HL-60 (cell line): ENCODE measurements around the gene L3MBTL4.

Experiments used
- DNase-seq, 2 experiments: peaks; one replicate each; pipeline ENCODE4 v3.0.0-alpha.2; 2010 to 2020; ENCODE audit warnings: low read depth in 1 of 2, low spot score in 1 of 2
- H3K27ac ChIP-seq: fragments of 250-450 bp; sonication (Bioruptor Pico); replicated peaks from 2 replicates; pipeline ENCODE4 v1.5.1; 2020; ENCODE audit warnings: mild to moderate bottlenecking, moderate library complexity
- H3K27me3 ChIP-seq: fragments of 250-450 bp; sonication (Bioruptor Pico); 2 replicates; pipeline ENCODE4 v1.5.1; 2021; ENCODE audit warnings: mild to moderate bottlenecking, moderate library complexity; ENCODE audit not compliant: insufficient read depth, poor library complexity, severe bottlenecking
- H3K4me3 ChIP-seq: replicated peaks from 2 replicates; pipeline ENCODE4 v1.5.1; 2011; ENCODE audit warnings: mild to moderate bottlenecking, control low read depth, low read length; ENCODE audit not compliant: insufficient read depth
- CTCF ChIP-seq: IDR thresholded peaks from one replicate; pipeline ENCODE4 v1.5.1; 2011; ENCODE audit warnings: low read length, control low read depth, inconsistent platforms; ENCODE audit not compliant: insufficient read depth
- GABPA ChIP-seq: IDR thresholded peaks from 2 replicates; pipeline ENCODE4 v1.6.1; 2012; ENCODE audit warnings: low read depth
- POLR2AphosphoS5 ChIP-seq: IDR thresholded peaks from 2 replicates; pipeline ENCODE4 v1.6.1; 2012; ENCODE audit warnings: low read depth
- REST ChIP-seq: IDR thresholded peaks from 2 replicates; pipeline ENCODE4 v1.6.1; 2012; ENCODE audit warnings: low read depth; ENCODE audit not compliant: insufficient replicate concordance
- SPI1 ChIP-seq: IDR thresholded peaks from 2 replicates; pipeline ENCODE4 v1.6.1; 2012; ENCODE audit warnings: low read depth, mild to moderate bottlenecking, borderline replicate concordance

The L3MBTL4 gene

GRCh38 chr18:5998166-5998881 lies 416.4 kb downstream of the L3MBTL4 start:
- Histone ChIP-seq H3K27me3 (no peaks in the 10 kb centered on the region), H3K4me3 (no peak overlapping the region), H3K27ac (no peak overlapping the region)
- TF ChIP-seq GABPA (no peak), SPI1 (no peak), REST (no peak), CTCF (no peak), POLR2AphosphoS5 (no peak)
- DNase-seq = no peak

- Histone ChIP-seq H3K27ac (no peak overlapping the region), H3K4me3 (no peak overlapping the region), H3K27me3 (no peaks in the 10 kb centered on the region)
- no peak for DNase-seq
- TF ChIP-seq GABPA (no peak), POLR2AphosphoS5 (no peak), REST (no peak), CTCF (no peak), SPI1 (no peak)
Observed at GRCh38 chr18:5997361-5997760, 417.4 kb downstream of the L3MBTL4 start.

GRCh38 chr18:5995626-5996025 lies 419.1 kb downstream of the L3MBTL4 start:
- no peak for DNase-seq
- TF ChIP-seq CTCF (no peak), SPI1 (no peak), GABPA (no peak), POLR2AphosphoS5 (no peak)
- Histone ChIP-seq H3K27ac (no peak overlapping the region), H3K4me3 (no peak overlapping the region), H3K27me3 (no peaks in the 10 kb centered on the region)

DNA sequence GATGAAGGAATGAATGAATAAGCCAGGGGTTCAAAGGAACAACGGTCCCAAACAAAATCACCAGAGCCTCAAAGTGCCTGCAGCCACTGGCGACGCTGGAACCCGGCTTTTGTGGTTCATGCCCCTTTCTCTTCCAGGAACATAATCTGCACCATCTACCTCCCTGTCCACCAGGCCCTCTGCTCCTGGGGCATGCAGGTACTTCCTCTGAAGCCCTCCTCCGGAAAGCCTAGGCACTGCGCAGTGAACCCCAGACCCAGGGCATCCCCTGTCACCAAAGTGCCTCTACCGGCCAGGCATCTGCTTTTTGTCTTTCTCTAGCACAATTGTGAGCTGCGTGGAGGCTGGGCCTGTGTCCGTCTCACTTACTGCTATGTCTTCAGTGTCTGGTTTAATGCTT lies 420.8 kb downstream of the L3MBTL4 start:
- H3K4me3 ChIP-seq = no peak overlapping the region
- H3K27me3 ChIP-seq = no peaks in the 10 kb centered on the region
- H3K27ac ChIP-seq = no peak overlapping the region
- TF ChIP-seq CTCF = no peak
- no peak for TF ChIP-seq REST
- no peak for TF ChIP-seq SPI1
- no peak for TF ChIP-seq GABPA
- no peak for TF ChIP-seq POLR2AphosphoS5
- no peak for DNase-seq
